Activated B cell treated with CpG ODN at 0.5 μM for 24 hours (primary cell): ENCODE measurements around the gene NEGR1. TPM values are rescaled to one million over a fixed set of nuclear protein-coding genes. Genes with fewer than 3 reads are reported as not detected.
A peak's percentile ranks its signal among the peaks of the same experiment; 100 is the strongest.

Experiments used
- ATAC-seq: fragments of 200-7000 bp; cut with Tn5 transposase; one replicate; pipeline ENCODE4 v1.10.0; 2021; ENCODE audit warnings: low read depth, mild to moderate bottlenecking, moderate library complexity
- CTCF ChIA-PET: fragments of 350-600 bp; sonication (Branson Sonifier 250); formaldehyde crosslinking; loops from one replicate; lab custom pipeline; 2021; ENCODE audit warnings: antibody characterized with exemption; lab: Charles Lee
- POLR2A ChIA-PET: fragments of 350-600 bp; sonication (Branson Sonifier 250); formaldehyde crosslinking; loops from one replicate; lab custom pipeline; 2021; ENCODE audit warnings: antibody characterized with exemption; lab: Charles Lee
- DNase-seq: peaks from one replicate; pipeline ENCODE4 v3.0.0; 2022
- H3K27ac Mint-ChIP-seq: one replicate; pipeline ENCODE4 v1.8.0; 2020; ENCODE audit warnings: mixed read lengths
- H3K27me3 Mint-ChIP-seq: one replicate; pipeline ENCODE4 v1.8.0; 2021; ENCODE audit warnings: mixed read lengths
- H3K36me3 Mint-ChIP-seq: one replicate; pipeline ENCODE4 v1.8.0; 2021; ENCODE audit warnings: low read depth, mixed read lengths
- H3K4me1 Mint-ChIP-seq: one replicate; pipeline ENCODE4 v1.8.0; 2021; ENCODE audit warnings: mixed read lengths
- H3K4me3 Mint-ChIP-seq: one replicate; pipeline ENCODE4 v1.8.0; 2020; ENCODE audit warnings: mild to moderate bottlenecking, mixed read lengths
- H3K9me3 Mint-ChIP-seq: one replicate; pipeline ENCODE4 v1.8.0; 2020; ENCODE audit warnings: mixed read lengths
- intact Hi-C: fragments of 100-400 bp; cut with micrococcal nuclease; formaldehyde crosslinking; loops from one replicate; pipeline ENCODE4 v1.15.1; 2024
- total RNA-seq: library from RNA; stranded (reverse); gene quantifications from 2 replicates; pipeline ENCODE4 v1.2.3, GENCODE V29; 2022
- TF ChIP-seq, protein P1 (sequence below): fragments of 200-600 bp; IDR thresholded peaks from one replicate; pipeline ENCODE4 v1.8.0; 2022; ENCODE audit warnings: antibody characterized with exemption, mild to moderate bottlenecking

The NEGR1 gene
- not detected in 2 replicates for total RNA-seq

GRCh38 chr1:72282271-72283021, at the start of gene NEGR1:
TSS of gene NEGR1 (minus strand) at chr1:72282539.
- ATAC-seq = peak; percentile 88
- Mint-ChIP-seq H3K27ac (peak within 1 kb of the TSS; percentile 57), H3K27me3 (peaks cover 13% of the 10 kb centered on the region), H3K4me3 (peak within 1 kb of the TSS; percentile 79), H3K9me3 (peaks cover 3% of the 10 kb centered on the region), H3K36me3 (no peaks in the 10 kb centered on the region), H3K4me1 (peaks cover 17% of the 10 kb centered on the region)
- ChIA-PET POLR2A (no interaction called here), CTCF (no interaction called here)
- TF ChIP-seq, protein P1, sequence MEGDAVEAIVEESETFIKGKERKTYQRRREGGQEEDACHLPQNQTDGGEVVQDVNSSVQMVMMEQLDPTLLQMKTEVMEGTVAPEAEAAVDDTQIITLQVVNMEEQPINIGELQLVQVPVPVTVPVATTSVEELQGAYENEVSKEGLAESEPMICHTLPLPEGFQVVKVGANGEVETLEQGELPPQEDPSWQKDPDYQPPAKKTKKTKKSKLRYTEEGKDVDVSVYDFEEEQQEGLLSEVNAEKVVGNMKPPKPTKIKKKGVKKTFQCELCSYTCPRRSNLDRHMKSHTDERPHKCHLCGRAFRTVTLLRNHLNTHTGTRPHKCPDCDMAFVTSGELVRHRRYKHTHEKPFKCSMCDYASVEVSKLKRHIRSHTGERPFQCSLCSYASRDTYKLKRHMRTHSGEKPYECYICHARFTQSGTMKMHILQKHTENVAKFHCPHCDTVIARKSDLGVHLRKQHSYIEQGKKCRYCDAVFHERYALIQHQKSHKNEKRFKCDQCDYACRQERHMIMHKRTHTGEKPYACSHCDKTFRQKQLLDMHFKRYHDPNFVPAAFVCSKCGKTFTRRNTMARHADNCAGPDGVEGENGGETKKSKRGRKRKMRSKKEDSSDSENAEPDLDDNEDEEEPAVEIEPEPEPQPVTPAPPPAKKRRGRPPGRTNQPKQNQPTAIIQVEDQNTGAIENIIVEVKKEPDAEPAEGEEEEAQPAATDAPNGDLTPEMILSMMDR = no peak
- peak; percentile 29 for DNase-seq
- intact Hi-C loops = loop anchor here (2.0 to 10.0 kb wide), 3 partner anchors 228 to 1916 kb away; partner anchors contain the start of genes FPGT, LRRIQ3 and ZRANB2

- ATAC-seq (no peak), DNase-seq (no peak)
- no peak overlapping the region for H3K27ac Mint-ChIP-seq
- H3K27me3 Mint-ChIP-seq = no peaks in the 10 kb centered on the region
- H3K4me1 Mint-ChIP-seq = no peaks in the 10 kb centered on the region
- no peaks in the 10 kb centered on the region for H3K9me3 Mint-ChIP-seq
- POLR2A ChIA-PET = no interaction called here
- H3K36me3 Mint-ChIP-seq = no peaks in the 10 kb centered on the region
- TF ChIP-seq, protein P1 = no peak
- no peak overlapping the region for H3K4me3 Mint-ChIP-seq
- CTCF ChIA-PET = no interaction called here
- intact Hi-C loops = no loop called here
Observed at GRCh38 chr1:72326494-72326893, 44.2 kb upstream of the NEGR1 start.

GRCh38 chr1:72324451-72324850, 42.1 kb upstream of the NEGR1 start:
- Mint-ChIP-seq H3K36me3 (no peaks in the 10 kb centered on the region), H3K27ac (no peak overlapping the region), H3K4me3 (no peak overlapping the region), H3K4me1 (no peaks in the 10 kb centered on the region), H3K9me3 (no peaks in the 10 kb centered on the region), H3K27me3 (no peaks in the 10 kb centered on the region)
- POLR2A ChIA-PET = no interaction called here
- TF ChIP-seq, protein P1 = no peak
- ATAC-seq = no peak
- intact Hi-C loops = no loop called here
- no peak for DNase-seq
- CTCF ChIA-PET = no interaction called here

DNA sequence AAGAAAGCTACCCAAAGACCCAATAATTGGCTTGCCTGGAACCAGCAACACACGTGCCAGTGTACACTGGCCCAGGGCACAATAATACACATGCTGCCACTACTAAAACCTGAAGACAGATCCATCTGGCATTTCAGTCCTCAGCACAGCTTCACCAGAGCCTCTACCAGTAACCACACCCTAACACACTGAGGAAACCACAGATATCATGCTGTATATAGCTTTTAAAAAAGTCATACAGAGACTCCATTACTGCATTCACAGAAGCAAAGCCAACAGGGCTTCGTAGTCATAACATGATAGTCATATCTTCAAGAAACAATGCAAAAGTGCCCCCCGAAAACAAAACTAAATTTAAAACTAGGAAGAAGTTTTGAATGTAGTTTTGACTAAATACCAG, 40.6 kb upstream of the NEGR1 start:
- H3K9me3 Mint-ChIP-seq = no peaks in the 10 kb centered on the region
- no peaks in the 10 kb centered on the region for H3K36me3 Mint-ChIP-seq
- H3K27ac Mint-ChIP-seq = no peak overlapping the region
- no peak overlapping the region for H3K4me3 Mint-ChIP-seq
- no peak for ATAC-seq
- CTCF ChIA-PET = no interaction called here
- TF ChIP-seq, protein P1 = no peak
- intact Hi-C loops = no loop called here
- POLR2A ChIA-PET = no interaction called here
- no peaks in the 10 kb centered on the region for H3K27me3 Mint-ChIP-seq
- H3K4me1 Mint-ChIP-seq = no peaks in the 10 kb centered on the region
- DNase-seq = no peak

DNA sequence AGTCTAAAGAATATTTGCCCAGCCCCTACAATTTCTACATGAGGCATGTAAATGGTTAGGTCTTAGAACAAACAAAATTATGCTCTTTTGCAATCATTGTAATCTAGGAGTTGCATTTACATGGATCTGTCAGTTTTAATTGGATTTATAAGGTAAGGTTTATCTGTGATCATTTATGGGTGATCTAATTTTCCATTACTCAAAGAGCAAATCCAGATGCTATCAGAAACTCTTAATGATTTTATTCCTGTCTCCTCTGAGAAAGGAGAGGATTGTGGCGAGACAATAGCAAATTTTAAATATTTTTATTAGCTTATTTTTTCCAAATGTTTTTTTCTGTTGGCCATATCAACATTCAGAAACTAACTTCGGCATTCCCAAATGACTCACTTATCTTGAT, 14.2 kb upstream of the NEGR1 start:
- H3K27ac Mint-ChIP-seq = no peak overlapping the region
- H3K27me3 Mint-ChIP-seq = no peaks in the 10 kb centered on the region
- ATAC-seq (no peak), DNase-seq (no peak)
- no peaks in the 10 kb centered on the region for H3K36me3 Mint-ChIP-seq
- H3K4me3 Mint-ChIP-seq = no peak overlapping the region
- POLR2A ChIA-PET = no interaction called here
- CTCF ChIA-PET = no interaction called here
- no peaks in the 10 kb centered on the region for H3K4me1 Mint-ChIP-seq
- TF ChIP-seq, protein P1 = no peak
- intact Hi-C loops = no loop called here
- no peaks in the 10 kb centered on the region for H3K9me3 Mint-ChIP-seq
